NCI-H345 (cell line): ENCODE data around the gene B3GALNT1.
"Not testable (repeated sequence)": the region's sequence is repeated elsewhere in the genome, so short reads cannot be mapped to it uniquely, and the experiment has no call there.

Experiments used
- DNase-seq: peaks from one replicate; lab custom pipeline; 2025; lab: John Stamatoyannopoulos, UW

The B3GALNT1 gene

GRCh38 chr3:161073181-161073580 lies 32.0 kb downstream of the B3GALNT1 start:
- DNase-seq, result no peak

- DNase-seq, result no peak
Measured at GRCh38 chr3:161072751-161073150, 32.4 kb downstream of the B3GALNT1 start.

GRCh38 chr3:161072211-161072621 lies 32.9 kb downstream of the B3GALNT1 start:
- no peak for DNase-seq

- DNase-seq, result no peak
Measured at GRCh38 chr3:161070980-161071663, 34.0 kb downstream of the B3GALNT1 start.

GRCh38 chr3:161070252-161070930 lies 34.8 kb downstream of the B3GALNT1 start:
- DNase-seq, result no peak

- DNase-seq, result no peak
Measured at GRCh38 chr3:161069511-161070251, 35.5 kb downstream of the B3GALNT1 start.

GRCh38 chr3:161067335-161067734 lies 37.8 kb downstream of the B3GALNT1 start:
- DNase-seq, result no peak

GRCh38 chr3:161066930-161067329 lies 38.2 kb downstream of the B3GALNT1 start:
- DNase-seq, result no peak

GRCh38 chr3:161064413-161064812 lies 40.7 kb downstream of the B3GALNT1 start:
- DNase-seq, result no peak

GRCh38 chr3:161054860-161055604 lies 50.1 kb downstream of the B3GALNT1 start:
- DNase-seq, result no peak

GRCh38 chr3:161051856-161052255 lies 53.3 kb downstream of the B3GALNT1 start:
- no peak for DNase-seq

- no peak for DNase-seq
Measured at GRCh38 chr3:161050935-161051334, 54.2 kb downstream of the B3GALNT1 start.

GRCh38 chr3:161049683-161050248 lies 55.4 kb downstream of the B3GALNT1 start:
- DNase-seq, result no peak

GRCh38 chr3:161043336-161044035 lies 61.7 kb downstream of the B3GALNT1 start:
- no peak for DNase-seq

- DNase-seq, result no peak
Measured at GRCh38 chr3:161042023-161042501, 63.1 kb downstream of the B3GALNT1 start.

GRCh38 chr3:161038725-161039124 lies 66.4 kb downstream of the B3GALNT1 start:
- no peak for DNase-seq

- DNase-seq, result no peak
Measured at GRCh38 chr3:161035711-161036110, 69.4 kb downstream of the B3GALNT1 start.

- DNase-seq, result not testable (repeated sequence)
Measured at GRCh38 chr3:161034913-161035550, 70.1 kb downstream of the B3GALNT1 start.
